OCI-LY7 (cell line): ENCODE data around the gene PLXNC1.

Experiments
- EZH2phosphoT487 ChIP-seq: fragments of 200-600 bp; sonication (generic); IDR thresholded peaks from 2 replicates; pipeline ENCODE4 v1.6.1; 2018; ENCODE audit warnings: low read depth, borderline replicate concordance, mild to moderate bottlenecking, mixed run types, antibody characterized with exemption, low read length, moderate library complexity, mixed read lengths
- TF ChIP-seq, protein P1 (sequence below): fragments of 200-600 bp; sonication (generic); conservative IDR thresholded peaks from 2 replicates; pipeline ENCODE4 v1.5.1; 2014; ENCODE audit warnings: mild to moderate bottlenecking, antibody characterized with exemption, low read length, moderate library complexity, mixed read lengths

DNA sequence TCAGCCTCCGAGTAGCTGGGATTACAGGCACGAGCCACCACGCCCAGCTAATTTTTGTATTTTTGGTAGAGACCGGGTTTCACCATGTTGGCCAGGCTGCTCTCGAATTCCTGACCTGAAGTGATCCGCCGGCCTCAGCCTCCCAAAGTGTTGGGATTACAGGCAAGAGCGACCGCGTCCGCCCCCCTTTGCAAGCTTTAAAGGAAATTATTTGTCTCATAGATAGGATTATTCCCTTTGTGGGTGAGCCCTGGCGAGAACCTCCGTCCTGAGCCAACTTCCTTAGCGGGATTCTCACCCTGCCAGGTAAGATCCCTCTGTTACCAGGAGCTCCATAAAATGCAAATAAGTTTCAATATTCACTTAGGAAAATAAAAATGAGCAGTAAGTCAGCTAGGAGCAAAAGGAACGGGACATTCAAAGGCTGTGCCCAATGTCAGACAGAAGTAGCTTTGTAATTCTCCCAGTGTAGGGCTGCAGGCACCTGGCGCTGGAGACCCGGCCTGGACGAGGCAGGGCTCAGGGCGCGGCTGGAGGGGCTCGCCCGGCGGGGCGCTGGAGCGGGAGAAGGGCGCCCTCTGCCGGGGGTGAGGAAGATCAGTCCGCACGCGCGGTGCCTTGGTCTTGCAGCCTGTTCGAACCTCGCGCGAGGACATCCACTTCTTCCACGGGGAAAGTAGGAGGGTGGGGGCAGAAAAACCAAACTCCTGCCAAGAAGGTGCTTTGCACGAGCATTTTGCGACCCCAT is 47.2 kb upstream of the PLXNC1 start:
- TF ChIP-seq EZH2phosphoT487 = no peak
- TF ChIP-seq, protein P1, sequence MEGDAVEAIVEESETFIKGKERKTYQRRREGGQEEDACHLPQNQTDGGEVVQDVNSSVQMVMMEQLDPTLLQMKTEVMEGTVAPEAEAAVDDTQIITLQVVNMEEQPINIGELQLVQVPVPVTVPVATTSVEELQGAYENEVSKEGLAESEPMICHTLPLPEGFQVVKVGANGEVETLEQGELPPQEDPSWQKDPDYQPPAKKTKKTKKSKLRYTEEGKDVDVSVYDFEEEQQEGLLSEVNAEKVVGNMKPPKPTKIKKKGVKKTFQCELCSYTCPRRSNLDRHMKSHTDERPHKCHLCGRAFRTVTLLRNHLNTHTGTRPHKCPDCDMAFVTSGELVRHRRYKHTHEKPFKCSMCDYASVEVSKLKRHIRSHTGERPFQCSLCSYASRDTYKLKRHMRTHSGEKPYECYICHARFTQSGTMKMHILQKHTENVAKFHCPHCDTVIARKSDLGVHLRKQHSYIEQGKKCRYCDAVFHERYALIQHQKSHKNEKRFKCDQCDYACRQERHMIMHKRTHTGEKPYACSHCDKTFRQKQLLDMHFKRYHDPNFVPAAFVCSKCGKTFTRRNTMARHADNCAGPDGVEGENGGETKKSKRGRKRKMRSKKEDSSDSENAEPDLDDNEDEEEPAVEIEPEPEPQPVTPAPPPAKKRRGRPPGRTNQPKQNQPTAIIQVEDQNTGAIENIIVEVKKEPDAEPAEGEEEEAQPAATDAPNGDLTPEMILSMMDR = peak; percentile 89
